RWPE2 (cell line): ENCODE measurements around the gene EYA4.

ENCODE experiments used
- ATAC-seq: fragments of 200-7000 bp; cut with Tn5 transposase; 3 replicates; pipeline ENCODE4 v1.9.1; 2021; ENCODE audit warnings: low read depth
- DNase-seq: peaks from one replicate; pipeline ENCODE4 v3.0.0-alpha.2; 2020; ENCODE audit warnings: low spot score
- H3K27ac ChIP-seq: fragments of 450-650 bp; 2 replicates; pipeline ENCODE4 v1.5.1; 2017; ENCODE audit warnings: mild to moderate bottlenecking; ENCODE audit not compliant: poor library complexity, severe bottlenecking
- H3K27me3 ChIP-seq: fragments of 250-450 bp; sonication (Bioruptor Pico); 2 replicates; pipeline ENCODE4 v1.5.1; 2021; ENCODE audit warnings: mild to moderate bottlenecking, moderate library complexity; ENCODE audit not compliant: insufficient read depth, poor library complexity, severe bottlenecking
- H3K36me3 ChIP-seq: fragments of 250-450 bp; sonication (Bioruptor Pico); 2 replicates; pipeline ENCODE4 v1.5.1; 2020; ENCODE audit warnings: low read depth, mild to moderate bottlenecking, moderate library complexity
- H3K4me1 ChIP-seq: fragments of 250-450 bp; sonication (Bioruptor Pico); 2 replicates; pipeline ENCODE4 v1.5.1; 2021; ENCODE audit warnings: mild to moderate bottlenecking, moderate library complexity; ENCODE audit not compliant: insufficient read depth, poor library complexity, severe bottlenecking
- H3K4me3 ChIP-seq: fragments of 250-450 bp; sonication (Bioruptor Pico); 2 replicates; pipeline ENCODE4 v1.5.1; 2021; ENCODE audit warnings: mild to moderate bottlenecking, moderate library complexity; ENCODE audit not compliant: severe bottlenecking
- H3K9me3 ChIP-seq: fragments of 250-450 bp; sonication (Bioruptor Pico); 2 replicates; pipeline ENCODE4 v1.5.1; 2021; ENCODE audit warnings: mild to moderate bottlenecking, moderate library complexity; ENCODE audit not compliant: severe bottlenecking
- CTCF ChIP-seq: fragments of 450-650 bp; IDR thresholded peaks from one replicate; pipeline ENCODE4 v1.5.1; 2017; ENCODE audit warnings: mild to moderate bottlenecking, moderate library complexity; ENCODE audit not compliant: poor library complexity, severe bottlenecking

Gene EYA4

GRCh38 chr6:133341607-133342158 is 100.5 kb downstream of the EYA4 start:
- no peaks in the 10 kb centered on the region for H3K27me3 ChIP-seq
- peak overlapping the region; percentile 69 for H3K27ac ChIP-seq
- no peak for DNase-seq
- peaks cover 23% of the 10 kb centered on the region for H3K4me1 ChIP-seq
- H3K36me3 ChIP-seq, result no peaks in the 10 kb centered on the region
- no peaks in the 10 kb centered on the region for H3K9me3 ChIP-seq
- peak; percentile 71 for ATAC-seq
- no peak for TF ChIP-seq CTCF
- H3K4me3 ChIP-seq, result no peak overlapping the region

DNA sequence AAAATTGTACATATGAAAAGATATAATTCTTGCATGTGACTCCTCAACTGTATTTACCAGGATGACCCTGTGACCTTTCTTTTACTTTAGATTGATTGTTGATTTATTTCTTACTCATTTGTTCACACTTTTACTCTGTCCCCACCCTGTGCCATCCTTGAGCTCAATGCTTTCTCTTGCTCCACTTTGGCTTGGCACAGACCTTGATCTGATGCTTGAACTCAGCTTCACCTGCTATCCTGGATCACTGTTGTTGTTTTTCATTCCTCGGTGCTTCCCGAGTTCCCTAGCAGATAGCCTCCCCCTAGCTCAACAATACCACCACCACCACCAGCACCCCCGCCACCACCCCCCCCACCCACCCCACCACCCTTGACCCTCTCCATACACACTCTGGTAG is 102.1 kb downstream of the EYA4 start:
- Histone ChIP-seq H3K36me3 (no peaks in the 10 kb centered on the region), H3K4me1 (peaks cover 23% of the 10 kb centered on the region)

DNA sequence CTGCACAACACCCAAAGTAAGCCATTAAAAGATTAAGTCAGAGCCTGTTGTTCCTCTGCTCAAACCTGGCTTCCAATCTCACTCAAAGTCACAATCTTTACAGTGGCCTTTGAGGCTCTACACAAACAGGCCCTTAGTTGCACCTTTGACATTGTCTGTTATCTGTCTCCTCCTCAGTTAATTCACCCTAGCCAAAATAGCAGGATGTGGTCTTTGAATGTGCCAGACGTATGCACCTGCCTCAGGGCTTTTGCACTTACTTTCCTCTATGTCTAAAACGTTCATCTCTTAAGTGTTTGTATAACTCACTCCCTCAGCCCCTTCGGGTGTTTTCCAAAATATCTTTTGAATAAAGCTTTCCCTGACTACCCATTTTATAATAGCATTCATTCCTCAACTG is 107.7 kb downstream of the EYA4 start:
- Histone ChIP-seq H3K27me3 (no peaks in the 10 kb centered on the region), H3K4me3 (no peak overlapping the region), H3K9me3 (no peaks in the 10 kb centered on the region), H3K36me3 (no peaks in the 10 kb centered on the region), H3K4me1 (peaks cover 4% of the 10 kb centered on the region), H3K27ac (no peak overlapping the region)
- no peak for DNase-seq
- ATAC-seq, result no peak
- TF ChIP-seq CTCF, result no peak

More for the DNA sequence above, 102.1 kb downstream of the EYA4 start:
- no peak for ATAC-seq
- no peak for DNase-seq
- Histone ChIP-seq H3K27me3 (no peaks in the 10 kb centered on the region), H3K9me3 (no peaks in the 10 kb centered on the region), H3K27ac (no peak overlapping the region), H3K4me3 (no peak overlapping the region)
- no peak for TF ChIP-seq CTCF

DNA sequence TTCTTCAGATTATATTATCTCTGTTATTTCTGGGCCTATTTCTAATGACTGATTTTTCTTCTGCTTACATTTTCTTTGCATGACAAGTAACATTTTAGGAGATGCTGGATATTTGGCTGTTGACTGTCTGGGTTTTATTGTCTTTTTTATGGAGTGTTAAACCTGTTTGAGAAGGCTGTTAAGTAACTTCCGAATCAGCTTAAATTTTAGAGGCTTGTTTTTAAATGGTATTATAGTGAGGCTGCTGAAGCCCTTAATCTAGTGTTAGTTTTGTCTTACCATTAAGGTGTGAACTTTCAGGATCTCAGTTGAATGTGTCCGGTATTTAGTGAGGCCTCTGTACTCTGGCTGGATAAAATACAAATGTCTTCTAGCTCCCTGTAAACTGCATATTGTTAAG is 109.8 kb downstream of the EYA4 start:
- DNase-seq (no peak), ATAC-seq (no peak)
- no peaks in the 10 kb centered on the region for H3K27me3 ChIP-seq
- H3K27ac ChIP-seq, result no peak overlapping the region
- TF ChIP-seq CTCF, result no peak
- H3K4me3 ChIP-seq, result no peak overlapping the region
- no peaks in the 10 kb centered on the region for H3K9me3 ChIP-seq
- no peaks in the 10 kb centered on the region for H3K36me3 ChIP-seq
- peaks cover 4% of the 10 kb centered on the region for H3K4me1 ChIP-seq

GRCh38 chr6:133352046-133352445 is 110.9 kb downstream of the EYA4 start:
- no peak overlapping the region for H3K4me3 ChIP-seq
- peaks cover 4% of the 10 kb centered on the region for H3K4me1 ChIP-seq
- no peaks in the 10 kb centered on the region for H3K9me3 ChIP-seq
- DNase-seq (no peak), ATAC-seq (no peak)
- no peak overlapping the region for H3K27ac ChIP-seq
- H3K27me3 ChIP-seq, result no peaks in the 10 kb centered on the region
- no peak for TF ChIP-seq CTCF
- no peaks in the 10 kb centered on the region for H3K36me3 ChIP-seq
